HepG2 (cell line): ENCODE measurements around the gene VPS13D. TPM values are rescaled to one million over a fixed set of nuclear protein-coding genes. Genes with fewer than 3 reads are reported as not detected.

ENCODE experiments used
- FOSL2 ChIP-seq: sonication (generic); formaldehyde crosslinking; IDR thresholded peaks from 2 replicates; pipeline ENCODE4 v1.4.0; 2020; ENCODE audit warnings: missing genetic modification reagents
- FOXA1 ChIP-seq, 2 experiments: fragments of 450-650 bp in 1 of 2; sonication (generic) in 1 of 2; formaldehyde crosslinking in 1 of 2; IDR thresholded peaks; 2 replicates each; pipeline versions ENCODE4 v1.4.0 to v1.6.1; 2016 to 2020; ENCODE audit warnings: missing genetic modification reagents in 1 of 2
- HDAC2 ChIP-seq: sonication (generic); formaldehyde crosslinking; IDR thresholded peaks from 2 replicates; pipeline ENCODE4 v1.4.0; 2020; ENCODE audit warnings: missing genetic modification reagents
- KLF9 ChIP-seq: IDR thresholded peaks from 2 replicates; pipeline ENCODE4 v1.6.1; 2016; ENCODE audit warnings: low read depth
- MIER3 ChIP-seq: IDR thresholded peaks from 2 replicates; pipeline ENCODE4 v1.6.1; 2016; ENCODE audit warnings: missing compliant biosample characterization, borderline replicate concordance
- MZF1 ChIP-seq: sonication (generic); formaldehyde crosslinking; IDR thresholded peaks from 2 replicates; pipeline ENCODE4 v1.8.1; 2023; ENCODE audit warnings: mild to moderate bottlenecking, missing genetic modification reagents, borderline replicate concordance
- NCOA1 ChIP-seq: sonication (generic); formaldehyde crosslinking; IDR thresholded peaks from 2 replicates; pipeline ENCODE4 v1.9.0; 2021; ENCODE audit warnings: missing genetic modification reagents
- SALL1 ChIP-seq: sonication (generic); formaldehyde crosslinking; IDR thresholded peaks from 2 replicates; pipeline ENCODE4 v1.8.0; 2022; ENCODE audit warnings: mild to moderate bottlenecking, missing genetic modification reagents
- U2AF2 ChIP-seq: fragments of 200-400 bp; formaldehyde crosslinking; IDR thresholded peaks from 2 replicates; pipeline ENCODE4 v1.6.1; 2017; ENCODE audit warnings: low read depth, mild to moderate bottlenecking, low read length
- ZNF124 ChIP-seq: sonication (generic); formaldehyde crosslinking; IDR thresholded peaks from 2 replicates; pipeline ENCODE4 v1.4.0; 2020; ENCODE audit warnings: missing genetic modification reagents
- ZNF547 ChIP-seq: sonication (generic); formaldehyde crosslinking; IDR thresholded peaks from 2 replicates; pipeline ENCODE4 v1.5.1; 2020; ENCODE audit warnings: mild to moderate bottlenecking, missing genetic modification reagents
- ZNF549 ChIP-seq: sonication (generic); formaldehyde crosslinking; IDR thresholded peaks from 2 replicates; pipeline ENCODE4 v1.5.0; 2020; ENCODE audit warnings: missing genetic modification reagents
- ZNF572 ChIP-seq: sonication (generic); formaldehyde crosslinking; IDR thresholded peaks from 2 replicates; pipeline ENCODE4 v1.5.1; 2020; ENCODE audit warnings: mild to moderate bottlenecking, missing genetic modification reagents
- ZNF652 ChIP-seq: IDR thresholded peaks from 2 replicates; pipeline ENCODE4 v1.6.1; 2016; ENCODE audit warnings: low read depth, borderline replicate concordance
- ZNF670 ChIP-seq: sonication (generic); formaldehyde crosslinking; IDR thresholded peaks from 2 replicates; pipeline ENCODE4 v1.8.0; 2022; ENCODE audit warnings: mild to moderate bottlenecking, missing genetic modification reagents, borderline replicate concordance
- ZNF747 ChIP-seq: sonication (generic); formaldehyde crosslinking; IDR thresholded peaks from 2 replicates; pipeline ENCODE4 v1.8.1; 2023; ENCODE audit warnings: missing genetic modification reagents, mild to moderate bottlenecking, borderline replicate concordance
- ZZZ3 ChIP-seq: sonication (generic); formaldehyde crosslinking; IDR thresholded peaks from 2 replicates; pipeline ENCODE4 v1.4.0; 2020; ENCODE audit warnings: missing genetic modification reagents, mild to moderate bottlenecking, borderline replicate concordance
- polyA plus RNA-seq, 8 experiments: library from polyadenylated mRNA; depleted of rRNA in 3 of 8; stranded (reverse) in 7 of 8; unstranded in 1 of 8; fragments of >200 nt; fragmentation: Illumina TruSeq in 4 of 8; extraction: Trizol in 4 of 8; gene quantifications; 2 replicates each; pipeline versions ENCODE4 v1.2.1 to v1.2.3, GENCODE V29; 2011 to 2016; ENCODE audit warnings: low read depth in 4 of 8, missing spikeins in 1 of 8, mixed read lengths in 1 of 8; ENCODE audit not compliant: insufficient read depth in 1 of 8
- total RNA-seq, 5 experiments: library from RNA; depleted of rRNA; stranded (reverse); fragments of >200 nt; fragmentation: Illumina TruSeq; extraction: Trizol; gene quantifications; 2 replicates each; pipeline ENCODE4 v1.2.3, GENCODE V29; 2016; ENCODE audit warnings: low read depth in 1 of 5
- TF ChIP-seq, protein P1 (sequence below): sonication (generic); formaldehyde crosslinking; IDR thresholded peaks from 2 replicates; pipeline ENCODE4 v1.8.0; 2022; ENCODE audit warnings: missing genetic modification reagents, mild to moderate bottlenecking, moderate library complexity, borderline replicate concordance
- TF ChIP-seq, protein P2 (sequence below): IDR thresholded peaks from 2 replicates; pipeline ENCODE4 v1.4.0; 2020; ENCODE audit warnings: mild to moderate bottlenecking, missing genetic modification reagents

Gene VPS13D
- total and polyA plus RNA-seq, 2 of the 13 experiments (the other 11 are each of a cell fraction or from before 2014, with no cell fraction given) = 8.6 to 13.9 TPM

DNA sequence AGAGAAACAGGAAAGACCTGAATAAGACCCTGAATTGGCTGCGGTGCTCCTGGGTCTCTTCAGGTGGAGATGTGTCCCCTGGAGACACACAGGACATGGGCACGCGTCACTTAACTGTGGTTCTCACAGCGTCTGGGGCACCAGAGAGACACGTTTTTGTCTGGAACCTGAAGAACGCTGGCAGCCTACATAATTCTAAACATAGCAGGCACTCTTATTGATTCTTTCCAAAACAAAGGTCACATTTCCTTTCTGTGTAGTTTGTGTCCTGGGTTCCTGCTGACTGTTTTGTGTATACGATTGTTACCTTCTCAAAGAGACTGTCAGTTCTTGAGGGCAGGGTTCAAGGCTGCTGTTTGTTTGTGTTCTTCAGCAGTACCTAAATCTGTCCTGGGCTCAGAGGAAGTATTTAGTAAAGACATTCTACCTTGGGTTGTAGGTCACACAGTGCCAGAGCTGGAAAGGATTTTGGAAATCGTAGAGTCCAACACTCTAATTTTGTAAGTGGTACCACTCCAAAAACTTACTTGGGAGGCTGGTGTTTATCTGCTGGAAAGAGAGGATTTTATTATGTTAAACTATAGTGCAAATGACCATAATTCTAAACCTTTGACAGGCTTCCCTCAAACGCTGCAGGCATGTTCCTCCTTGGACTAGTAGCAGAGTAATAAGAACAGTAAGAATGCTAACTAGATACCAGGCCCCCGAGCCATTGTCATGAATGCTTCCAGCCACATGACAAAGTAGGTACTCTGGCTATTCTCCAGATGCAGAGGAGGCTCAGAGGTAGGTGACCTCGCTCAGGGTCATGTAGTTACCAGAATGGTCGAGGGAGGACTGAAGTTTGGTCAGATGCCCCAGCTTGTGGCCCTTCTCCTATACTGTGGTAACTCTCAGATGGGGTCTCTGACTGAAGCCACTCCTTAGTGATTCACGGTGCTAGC, 223.8 kb downstream of the VPS13D start (continued):
- TF ChIP-seq NCOA1 (CRISPR knock-in tag) = no peak
- TF ChIP-seq HDAC2 (CRISPR knock-in tag) = peak; percentile 95
- TF ChIP-seq ZNF652 = peak; percentile 73; the same call in 1 of the 2 replicates
- peak; percentile 63; the same call in 1 of the 2 replicates for TF ChIP-seq ZNF670 (CRISPR knock-in tag)
- TF ChIP-seq, protein P1, sequence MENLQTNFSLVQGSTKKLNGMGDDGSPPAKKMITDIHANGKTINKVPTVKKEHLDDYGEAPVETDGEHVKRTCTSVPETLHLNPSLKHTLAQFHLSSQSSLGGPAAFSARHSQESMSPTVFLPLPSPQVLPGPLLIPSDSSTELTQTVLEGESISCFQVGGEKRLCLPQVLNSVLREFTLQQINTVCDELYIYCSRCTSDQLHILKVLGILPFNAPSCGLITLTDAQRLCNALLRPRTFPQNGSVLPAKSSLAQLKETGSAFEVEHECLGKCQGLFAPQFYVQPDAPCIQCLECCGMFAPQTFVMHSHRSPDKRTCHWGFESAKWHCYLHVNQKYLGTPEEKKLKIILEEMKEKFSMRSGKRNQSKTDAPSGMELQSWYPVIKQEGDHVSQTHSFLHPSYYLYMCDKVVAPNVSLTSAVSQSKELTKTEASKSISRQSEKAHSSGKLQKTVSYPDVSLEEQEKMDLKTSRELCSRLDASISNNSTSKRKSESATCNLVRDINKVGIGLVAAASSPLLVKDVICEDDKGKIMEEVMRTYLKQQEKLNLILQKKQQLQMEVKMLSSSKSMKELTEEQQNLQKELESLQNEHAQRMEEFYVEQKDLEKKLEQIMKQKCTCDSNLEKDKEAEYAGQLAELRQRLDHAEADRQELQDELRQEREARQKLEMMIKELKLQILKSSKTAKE = peak; percentile 91
- peak; percentile 70 for TF ChIP-seq MIER3 (CRISPR knock-in tag)
- no peak for TF ChIP-seq ZNF547 (CRISPR knock-in tag)
- TF ChIP-seq U2AF2 = no peak
- peak; percentile 71 for TF ChIP-seq SALL1 (CRISPR knock-in tag)
- no peak for TF ChIP-seq MZF1 (CRISPR knock-in tag)
- no peak for TF ChIP-seq ZNF549
- TF ChIP-seq FOXA1 (IDR thresholded peaks at IDR 0.05) = no peak
- TF ChIP-seq FOXA1 (CRISPR knock-in tag; IDR thresholded peaks at IDR 0.05) = peak; percentile 69
- no peak for TF ChIP-seq ZNF572
- TF ChIP-seq KLF9 (CRISPR knock-in tag) = peak; percentile 50; the same call in 1 of the 2 replicates
- TF ChIP-seq ZZZ3 = no peak
- peak; percentile 61; the same call in 1 of the 2 replicates for TF ChIP-seq ZNF747 (CRISPR knock-in tag)
- peak; percentile 73 for TF ChIP-seq FOSL2 (CRISPR knock-in tag)
- TF ChIP-seq ZNF124 (CRISPR knock-in tag) = peak; percentile 84; the same call in 1 of the 2 replicates
- TF ChIP-seq, protein P2, sequence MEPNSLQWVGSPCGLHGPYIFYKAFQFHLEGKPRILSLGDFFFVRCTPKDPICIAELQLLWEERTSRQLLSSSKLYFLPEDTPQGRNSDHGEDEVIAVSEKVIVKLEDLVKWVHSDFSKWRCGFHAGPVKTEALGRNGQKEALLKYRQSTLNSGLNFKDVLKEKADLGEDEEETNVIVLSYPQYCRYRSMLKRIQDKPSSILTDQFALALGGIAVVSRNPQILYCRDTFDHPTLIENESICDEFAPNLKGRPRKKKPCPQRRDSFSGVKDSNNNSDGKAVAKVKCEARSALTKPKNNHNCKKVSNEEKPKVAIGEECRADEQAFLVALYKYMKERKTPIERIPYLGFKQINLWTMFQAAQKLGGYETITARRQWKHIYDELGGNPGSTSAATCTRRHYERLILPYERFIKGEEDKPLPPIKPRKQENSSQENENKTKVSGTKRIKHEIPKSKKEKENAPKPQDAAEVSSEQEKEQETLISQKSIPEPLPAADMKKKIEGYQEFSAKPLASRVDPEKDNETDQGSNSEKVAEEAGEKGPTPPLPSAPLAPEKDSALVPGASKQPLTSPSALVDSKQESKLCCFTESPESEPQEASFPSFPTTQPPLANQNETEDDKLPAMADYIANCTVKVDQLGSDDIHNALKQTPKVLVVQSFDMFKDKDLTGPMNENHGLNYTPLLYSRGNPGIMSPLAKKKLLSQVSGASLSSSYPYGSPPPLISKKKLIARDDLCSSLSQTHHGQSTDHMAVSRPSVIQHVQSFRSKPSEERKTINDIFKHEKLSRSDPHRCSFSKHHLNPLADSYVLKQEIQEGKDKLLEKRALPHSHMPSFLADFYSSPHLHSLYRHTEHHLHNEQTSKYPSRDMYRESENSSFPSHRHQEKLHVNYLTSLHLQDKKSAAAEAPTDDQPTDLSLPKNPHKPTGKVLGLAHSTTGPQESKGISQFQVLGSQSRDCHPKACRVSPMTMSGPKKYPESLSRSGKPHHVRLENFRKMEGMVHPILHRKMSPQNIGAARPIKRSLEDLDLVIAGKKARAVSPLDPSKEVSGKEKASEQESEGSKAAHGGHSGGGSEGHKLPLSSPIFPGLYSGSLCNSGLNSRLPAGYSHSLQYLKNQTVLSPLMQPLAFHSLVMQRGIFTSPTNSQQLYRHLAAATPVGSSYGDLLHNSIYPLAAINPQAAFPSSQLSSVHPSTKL (CRISPR knock-in tag) = peak; percentile 98
